Measurements from ENCODE around the gene KAZN. TPM values are rescaled to one million over a fixed set of nuclear protein-coding genes. Genes with fewer than 3 reads are reported as not detected.

KAZN gene
- total RNA-seq (ENCODE audit: unreplicated experiment): 7.9 TPM
- long read RNA-seq: 0 reads

GRCh38 chr1:14598498-14599182 lies at the start of gene KAZN:
Gene KAZN, plus strand, starts transcription at chr1:14598685.
- TF ChIP-seq CTCF (IDR thresholded peaks at IDR 0.05; ENCODE audit: partially characterized antibody, unreplicated experiment): peak; percentile 24
- Mint-ChIP-seq H3K27ac (ENCODE audit: unreplicated experiment) (peak within 1 kb of the TSS; percentile 5), H3K36me3 (ENCODE audit: unreplicated experiment) (no peaks in the 10 kb centered on the region), H3K27me3 (ENCODE audit: unreplicated experiment) (peaks cover 3% of the 10 kb centered on the region), H3K4me1 (ENCODE audit: low read depth, unreplicated experiment) (peaks cover 25% of the 10 kb centered on the region), H3K9me3 (ENCODE audit: unreplicated experiment) (peaks cover 5% of the 10 kb centered on the region), H3K4me3 (ENCODE audit: unreplicated experiment) (peak within 1 kb of the TSS; percentile 88)
- peak; percentile 81 for DNase-seq

- peaks cover 8% of the 10 kb centered on the region for H3K4me1 Mint-ChIP-seq (ENCODE audit: low read depth, unreplicated experiment)
- no peak for DNase-seq
- no peaks in the 10 kb centered on the region for H3K9me3 Mint-ChIP-seq (ENCODE audit: unreplicated experiment)
- H3K36me3 Mint-ChIP-seq (ENCODE audit: unreplicated experiment): no peaks in the 10 kb centered on the region
- peaks cover 4% of the 10 kb centered on the region for H3K27me3 Mint-ChIP-seq (ENCODE audit: unreplicated experiment)
- TF ChIP-seq CTCF (IDR thresholded peaks at IDR 0.05; ENCODE audit: partially characterized antibody, unreplicated experiment): no peak
- H3K4me3 Mint-ChIP-seq (ENCODE audit: unreplicated experiment): no peak overlapping the region
- no peak overlapping the region for H3K27ac Mint-ChIP-seq (ENCODE audit: unreplicated experiment)
These were observed 48.4 kb upstream of the KAZN start for GRCh38 chr1:14549897-14550620.

- Mint-ChIP-seq H3K4me1 (ENCODE audit: low read depth, unreplicated experiment) (peaks cover 8% of the 10 kb centered on the region), H3K36me3 (ENCODE audit: unreplicated experiment) (no peaks in the 10 kb centered on the region), H3K9me3 (ENCODE audit: unreplicated experiment) (no peaks in the 10 kb centered on the region), H3K27ac (ENCODE audit: unreplicated experiment) (no peak overlapping the region), H3K4me3 (ENCODE audit: unreplicated experiment) (peak overlapping the region; percentile 5), H3K27me3 (ENCODE audit: unreplicated experiment) (peaks cover 4% of the 10 kb centered on the region)
- no peak for TF ChIP-seq CTCF (IDR thresholded peaks at IDR 0.05; ENCODE audit: partially characterized antibody, unreplicated experiment)
- no peak for DNase-seq
These were observed 47.1 kb upstream of the KAZN start for GRCh38 chr1:14551386-14551785.

GRCh38 chr1:14552246-14552965 lies 46.1 kb upstream of the KAZN start:
- H3K36me3 Mint-ChIP-seq (ENCODE audit: unreplicated experiment): no peaks in the 10 kb centered on the region
- H3K27me3 Mint-ChIP-seq (ENCODE audit: unreplicated experiment): peaks cover 4% of the 10 kb centered on the region
- H3K27ac Mint-ChIP-seq (ENCODE audit: unreplicated experiment): no peak overlapping the region
- no peaks in the 10 kb centered on the region for H3K9me3 Mint-ChIP-seq (ENCODE audit: unreplicated experiment)
- peak; percentile 17 for DNase-seq
- H3K4me3 Mint-ChIP-seq (ENCODE audit: unreplicated experiment): no peak overlapping the region
- no peak for TF ChIP-seq CTCF (IDR thresholded peaks at IDR 0.05; ENCODE audit: partially characterized antibody, unreplicated experiment)
- H3K4me1 Mint-ChIP-seq (ENCODE audit: low read depth, unreplicated experiment): peaks cover 8% of the 10 kb centered on the region
